Kidney tubule cell (primary cell): ENCODE results near the gene APOM.

Experiments
- DNase-seq: peaks from one replicate; pipeline ENCODE4 v3.0.0-alpha.2; 2018; ENCODE audit warnings: low spot score

The APOM gene

DNA sequence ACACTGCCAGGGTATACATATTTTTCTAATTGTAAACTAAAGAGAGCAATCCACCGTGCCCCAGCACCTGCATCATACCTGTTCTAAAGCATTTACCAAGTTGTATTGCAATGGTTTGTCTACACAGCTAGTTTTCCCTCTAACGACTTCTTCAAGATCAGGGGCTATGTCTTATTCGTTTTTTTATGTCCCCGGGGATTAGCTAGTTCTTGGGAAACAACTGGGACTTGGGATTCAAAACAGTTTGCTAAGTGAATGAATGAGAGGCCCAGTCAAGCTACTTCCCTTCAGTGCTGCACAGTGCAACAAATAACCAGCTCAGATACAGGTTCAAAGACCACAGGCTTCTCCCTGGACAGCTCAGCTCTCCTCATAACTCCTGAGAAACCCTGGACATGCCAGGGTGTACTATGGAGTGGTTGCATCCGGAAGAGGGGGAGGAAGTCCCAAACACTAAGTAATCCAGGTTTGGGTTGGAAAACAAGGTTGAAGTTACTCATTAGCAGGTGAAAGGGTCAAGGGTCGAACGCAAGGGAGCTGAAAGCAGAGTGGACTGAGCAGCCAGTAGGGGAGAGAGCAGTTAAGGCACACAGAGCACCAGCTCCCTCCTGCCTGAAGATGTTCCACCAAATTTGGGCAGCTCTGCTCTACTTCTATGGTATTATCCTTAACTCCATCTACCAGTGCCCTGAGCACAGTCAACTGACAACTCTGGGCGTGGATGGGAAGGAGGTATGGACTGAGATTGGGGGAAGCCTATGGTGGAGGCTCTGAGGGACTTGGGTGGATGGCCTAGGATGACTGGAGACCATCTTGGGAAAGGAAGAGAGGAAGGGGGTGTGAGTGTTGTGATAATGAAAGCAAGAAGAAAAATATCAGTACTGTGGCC, at the start of gene APOM:
APOM (plus strand) TSS at position 546 of the 889 bp plus-strand sequence; CDS start at position 619, 73 bp downstream.
- peak; percentile 49 for DNase-seq

- no peak for DNase-seq
These were observed 48.4 kb upstream of the APOM start for GRCh38 chr6:31607317-31607716.

DNA sequence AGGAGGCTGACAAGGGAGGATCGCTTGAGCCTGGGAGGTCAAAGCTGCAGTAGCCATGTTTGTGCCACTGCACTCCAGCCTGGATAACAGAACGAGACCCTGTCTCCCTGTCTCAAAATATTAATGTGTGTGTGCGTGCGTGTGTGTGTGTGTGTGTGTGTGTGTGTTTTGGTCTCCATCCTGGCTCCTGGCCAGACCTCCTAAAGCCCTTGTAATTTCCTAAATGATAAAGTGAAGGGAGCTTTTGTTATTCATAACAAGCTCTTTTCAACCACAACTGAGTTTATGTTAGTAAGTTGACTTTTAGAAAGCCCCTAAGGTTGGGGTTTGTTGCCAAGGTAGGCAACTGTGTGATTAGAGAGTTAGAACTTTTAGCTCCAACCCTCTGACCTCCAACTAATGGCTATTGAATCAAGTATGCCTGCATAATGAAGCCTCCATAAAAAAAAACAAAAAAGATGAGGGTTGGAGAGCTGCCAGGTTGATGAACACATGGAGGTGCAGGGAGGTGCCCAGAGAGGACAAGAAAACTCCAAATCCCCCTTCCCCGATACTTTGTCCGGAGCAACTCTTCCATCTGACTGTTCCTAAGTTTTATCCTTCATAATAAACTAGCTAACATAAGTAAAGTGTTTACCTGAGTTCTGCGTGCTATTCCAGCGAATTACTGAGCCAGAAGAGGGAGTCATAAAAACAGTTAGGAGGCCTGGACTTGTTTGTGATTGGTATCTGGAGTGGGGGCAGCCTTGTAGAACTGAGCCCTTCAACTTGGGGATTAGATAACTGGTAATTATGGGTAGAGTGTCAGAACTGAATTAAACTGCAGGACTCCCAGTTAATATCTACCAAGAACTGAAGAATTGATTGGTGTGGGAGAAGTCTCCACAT, 45.9 kb upstream of the APOM start:
- DNase-seq = no peak

DNA sequence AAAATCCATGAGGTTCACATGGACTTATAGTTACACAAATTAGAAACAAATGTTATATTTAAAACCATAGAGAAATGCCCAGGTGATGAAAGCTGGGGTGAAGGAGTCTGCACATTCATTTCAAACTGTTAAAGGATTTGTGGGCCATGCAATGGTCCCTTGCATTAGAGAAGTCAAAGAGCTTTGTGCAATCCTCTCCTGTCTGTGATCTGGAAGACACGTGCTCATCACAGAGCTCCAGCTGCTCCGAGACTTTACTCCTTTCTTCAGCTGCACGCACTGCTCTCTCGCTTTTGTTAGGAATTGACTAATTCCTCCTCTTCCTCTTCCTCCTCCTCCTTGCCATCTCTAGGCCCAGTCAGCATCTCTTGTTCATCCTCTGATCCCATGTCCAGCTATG, 44.7 kb upstream of the APOM start:
- no peak for DNase-seq

DNA sequence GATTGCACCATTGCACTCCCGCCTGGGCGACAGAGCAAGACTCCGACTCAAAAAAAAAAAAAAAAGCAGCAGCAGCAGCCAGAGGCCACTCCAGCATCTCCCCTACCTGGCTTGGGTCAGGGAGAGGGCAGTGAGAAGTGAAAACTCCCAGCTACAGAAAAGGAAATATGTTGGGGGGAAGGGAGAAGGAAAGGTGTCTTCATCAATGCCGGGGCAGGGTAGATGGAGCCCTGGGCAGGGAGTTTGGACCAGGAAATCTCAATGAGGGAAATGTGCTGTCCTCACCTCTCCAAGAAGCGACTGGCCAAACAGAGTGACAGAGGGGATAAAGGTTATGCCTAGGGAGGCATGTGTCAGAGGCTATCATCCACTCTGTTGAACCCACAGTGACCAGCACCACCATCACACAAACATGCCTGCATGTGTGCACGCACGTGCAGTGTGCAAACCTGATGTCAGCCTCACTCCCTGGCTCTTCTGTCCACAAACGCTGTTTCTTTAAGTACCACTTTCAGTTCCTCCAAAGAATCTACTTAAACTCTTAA, 41.5 kb upstream of the APOM start:
- DNase-seq = no peak

GRCh38 chr6:31614684-31615578, 40.8 kb upstream of the APOM start, which contains the start of gene AIF1:
Gene AIF1 (plus strand): TSS chr6:31615234. CDS start chr6:31615330, 96 bp downstream.
- DNase-seq = no peak

DNA sequence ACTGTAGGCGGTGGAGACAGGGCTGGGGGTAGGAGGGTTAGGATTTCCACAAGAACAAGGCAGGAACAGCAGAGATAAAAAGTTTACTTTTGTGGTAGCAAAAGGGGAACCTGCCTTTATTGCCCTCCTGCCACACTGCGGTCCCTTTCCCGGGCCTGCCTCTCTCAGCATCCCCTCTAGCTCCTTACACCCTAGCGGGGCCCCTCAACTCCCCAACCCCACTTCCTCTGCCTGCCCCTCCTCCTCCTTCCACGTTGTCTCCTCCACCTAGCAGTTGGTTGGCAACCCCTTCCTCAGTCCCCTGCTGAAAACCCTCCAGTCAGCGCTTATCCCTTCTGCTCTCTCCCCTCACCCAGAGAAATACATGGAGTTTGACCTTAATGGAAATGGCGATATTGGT, 39.9 kb upstream of the APOM start:
- DNase-seq = no peak

DNA sequence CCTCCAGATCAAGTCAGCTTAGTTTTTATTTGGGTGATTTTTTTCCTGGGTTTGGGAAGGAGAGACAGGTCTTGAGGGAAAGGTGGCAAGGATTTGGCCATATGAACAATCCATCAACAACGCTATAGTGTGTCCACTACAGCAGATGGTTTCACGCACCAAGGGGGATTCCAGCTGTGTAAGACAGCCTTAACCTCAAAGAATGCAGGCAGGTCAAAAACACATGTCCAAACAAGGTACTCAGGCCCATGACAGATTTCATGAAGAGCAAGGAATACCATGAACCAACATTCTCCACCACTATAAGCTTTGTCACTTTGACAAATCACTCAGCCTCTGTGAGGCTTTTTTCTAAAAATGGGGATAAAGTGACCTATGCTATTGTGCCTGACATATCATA, 38.7 kb upstream of the APOM start:
- DNase-seq = no peak

DNA sequence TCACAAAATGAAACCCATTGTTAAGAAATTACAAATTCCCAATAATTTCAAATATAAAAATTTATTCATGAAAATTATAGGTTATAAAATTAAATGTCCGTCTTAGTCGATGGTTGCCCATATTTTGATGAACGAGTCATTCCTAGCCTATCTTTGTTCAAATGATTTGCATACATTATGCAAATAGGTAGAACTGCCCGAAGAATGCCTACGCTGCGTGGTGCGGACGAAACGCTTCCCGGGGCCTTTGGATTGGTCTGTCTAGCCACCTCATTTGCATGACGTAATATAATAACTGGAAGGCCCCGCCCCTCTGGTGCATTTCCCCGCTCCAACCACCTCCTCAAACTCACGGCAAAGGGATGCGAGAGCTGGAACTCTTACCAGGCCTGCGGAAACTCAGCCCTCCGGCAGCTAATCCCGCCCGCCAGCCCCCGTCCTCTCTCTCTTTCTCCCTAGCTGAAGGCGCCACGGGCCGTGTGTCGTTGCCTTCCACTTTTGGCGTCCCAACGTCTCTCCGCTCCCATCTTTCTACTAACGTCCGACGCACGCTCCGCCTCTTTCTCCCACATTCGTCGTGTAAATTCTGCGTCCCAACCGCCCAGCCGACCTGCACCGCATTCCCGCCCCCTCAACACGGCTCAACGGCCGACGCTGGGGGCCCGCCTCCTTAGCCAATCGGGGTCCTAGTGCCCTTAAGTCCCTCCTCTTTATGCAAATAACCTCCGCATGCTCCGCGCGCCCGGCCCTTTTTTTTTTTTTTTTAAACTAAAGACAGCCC, 35.7 kb upstream of the APOM start:
- DNase-seq = peak; percentile 100

DNA sequence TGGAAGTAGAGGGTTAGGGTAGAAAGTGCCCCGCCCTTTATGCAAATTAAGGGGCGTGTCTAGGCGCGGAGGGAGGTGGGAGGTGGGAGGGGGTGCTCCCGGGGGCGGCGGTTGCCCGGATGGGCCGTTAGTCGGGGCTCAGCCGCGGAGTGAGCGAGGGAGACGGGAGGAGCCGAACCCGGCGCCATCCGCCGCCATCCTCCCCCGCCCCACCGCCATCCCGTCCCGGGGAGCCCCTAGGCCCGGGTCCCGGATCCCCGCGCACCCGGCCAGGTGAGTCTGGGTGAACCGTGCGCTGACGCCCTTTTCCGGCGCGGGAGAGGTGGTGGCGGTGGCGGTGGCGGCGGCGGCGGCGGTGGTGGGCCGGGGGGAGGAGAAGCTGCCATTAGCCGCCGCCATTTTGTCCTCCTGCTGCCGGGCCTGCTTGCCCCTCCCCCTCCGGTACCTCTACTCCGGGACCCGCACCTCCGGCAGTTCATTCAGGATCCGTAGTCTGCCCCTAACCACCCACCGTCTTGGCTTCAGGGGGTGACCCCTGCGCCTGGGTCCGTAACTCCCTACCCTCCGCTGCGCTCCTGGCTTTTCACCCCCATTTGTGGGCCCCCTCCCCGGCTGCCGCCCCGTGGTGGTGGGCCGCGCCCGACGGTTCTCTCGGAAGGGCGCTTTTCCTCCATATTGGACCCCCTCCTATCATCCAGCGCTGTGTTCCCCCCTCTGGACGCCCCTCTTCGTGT, 34.9 kb upstream of the APOM start, which contains the start of gene PRRC2A:
PRRC2A (plus strand) TSS at position 130 of the 734 bp plus-strand sequence. CDS start 2,075 bp downstream, outside the sequence.
- DNase-seq = no peak

GRCh38 chr6:31621320-31621939, 34.3 kb upstream of the APOM start:
- peak; percentile 17 for DNase-seq

DNA sequence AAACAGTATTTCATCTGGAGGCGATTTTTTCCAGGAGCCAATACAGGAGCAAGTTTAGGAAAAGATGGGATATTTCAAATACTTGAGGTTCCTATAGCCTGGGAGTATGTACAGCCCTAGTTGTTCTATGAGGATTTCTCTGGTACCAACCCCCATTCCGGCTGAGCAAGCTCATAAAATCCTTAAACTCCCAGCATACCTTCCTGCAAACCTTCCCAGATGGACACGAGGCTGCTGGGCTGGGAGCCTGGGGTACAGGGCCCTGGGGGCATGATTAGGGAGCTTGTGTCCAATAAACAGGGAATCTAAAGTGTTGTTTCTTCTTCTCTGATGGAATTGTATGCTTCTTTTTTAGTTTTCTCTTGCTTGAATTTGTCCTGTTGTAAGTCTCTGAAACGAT, 33.7 kb upstream of the APOM start:
- DNase-seq = peak; percentile 20

DNA sequence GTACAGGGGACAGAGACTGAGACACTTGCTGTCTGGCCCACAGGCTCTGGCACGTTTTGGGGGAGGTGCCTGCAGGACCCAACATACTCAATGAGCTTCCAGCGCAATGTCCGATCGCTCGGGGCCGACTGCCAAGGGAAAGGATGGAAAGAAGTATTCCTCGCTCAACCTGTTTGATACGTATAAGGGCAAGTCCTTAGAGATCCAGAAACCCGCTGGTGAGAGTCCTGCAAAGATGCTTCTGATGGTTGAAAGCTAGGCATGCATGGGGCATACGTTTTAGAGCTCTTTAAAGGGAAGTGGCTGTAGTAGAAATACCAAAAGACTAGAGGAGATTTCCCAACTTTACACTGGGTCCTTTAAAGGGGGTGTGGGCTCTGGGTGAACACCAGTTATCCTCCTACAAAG, 33.0 kb upstream of the APOM start:
- DNase-seq = no peak

- no peak for DNase-seq
These were observed 31.6 kb upstream of the APOM start for GRCh38 chr6:31624070-31624469.

DNA sequence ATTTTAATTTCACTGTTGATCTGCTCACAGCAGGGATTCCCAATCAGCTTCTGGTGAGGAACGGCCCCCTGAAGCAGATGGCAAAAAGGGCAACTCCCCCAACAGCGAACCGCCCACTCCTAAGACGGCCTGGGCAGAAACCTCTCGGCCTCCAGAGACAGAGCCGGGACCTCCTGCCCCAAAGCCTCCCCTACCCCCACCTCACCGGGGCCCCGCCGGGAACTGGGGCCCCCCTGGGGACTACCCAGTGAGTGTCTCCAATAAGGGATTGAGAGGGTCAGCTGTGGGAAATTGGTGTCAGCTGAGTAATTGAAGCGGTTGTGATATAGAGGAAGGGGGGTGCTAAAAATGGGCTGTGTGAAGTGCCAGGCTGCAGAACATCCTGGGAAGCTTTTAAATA, 28.7 kb upstream of the APOM start:
- no peak for DNase-seq

GRCh38 chr6:31627690-31628287, 27.9 kb upstream of the APOM start:
- no peak for DNase-seq

DNA sequence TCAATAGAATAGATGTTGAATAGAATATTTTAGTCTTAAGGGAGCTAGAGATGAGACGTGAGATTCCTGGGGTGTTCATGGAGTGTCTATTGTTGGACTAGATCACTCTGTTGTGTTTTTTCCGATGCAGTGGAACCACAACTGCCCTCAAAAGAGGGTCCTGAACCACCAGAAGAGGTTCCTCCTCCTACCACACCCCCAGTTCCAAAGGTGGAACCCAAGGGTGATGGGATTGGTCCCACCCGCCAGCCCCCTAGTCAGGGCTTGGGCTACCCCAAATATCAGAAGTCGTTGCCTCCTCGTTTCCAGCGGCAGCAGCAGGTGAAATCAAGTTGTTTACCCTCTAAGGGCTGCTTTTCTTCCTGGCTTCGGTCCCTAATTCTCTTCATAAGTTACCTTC, 26.7 kb upstream of the APOM start:
- no peak for DNase-seq

GRCh38 chr6:31630177-31630934, 25.3 kb upstream of the APOM start:
- no peak for DNase-seq
